Measurements from ENCODE around the gene ZSCAN4. TPM values are rescaled to one million over a fixed set of nuclear protein-coding genes. Genes with fewer than 3 reads are reported as not detected.

The ZSCAN4 gene
- total and polyA plus RNA-seq, 4 donors: not detected

- H3K36me3 ChIP-seq (ENCODE audit: control insufficient read depth in 4 of 4, insufficient read depth in 3 of 4, low read depth in 1 of 4, low read length in 3 of 4): peaks cover 0 to 52% (median 48%) of the 10 kb centered on the region in 4 donors
- peak overlapping the region in 2 of 3 donors; percentile 62 to 66 for H3K4me3 ChIP-seq (ENCODE audit: low read depth in 1 of 3, low read length in 3 of 3)
- 99% methylated on average over 6 of the region's 6 CpGs for WGBS
- peaks cover 0 to 5% (median under 1%) of the 10 kb centered on the region in 4 donors for H3K4me1 ChIP-seq (ENCODE audit: control insufficient read depth in 4 of 4, insufficient read depth in 4 of 4, low read length in 3 of 4)
- H3K27ac ChIP-seq (ENCODE audit: low read depth in 1 of 2, low read length in 2 of 2): no peak overlapping the region
- H3K9ac ChIP-seq (ENCODE audit: low read depth in 1 of 2, low read length in 2 of 2): no peak overlapping the region
- H3K27me3 ChIP-seq (ENCODE audit: control insufficient read depth in 4 of 4, insufficient read depth in 4 of 4, low read length in 3 of 4): no peaks in the 10 kb centered on the region
- peaks cover 46 to 90% (median 69%) of the 10 kb centered on the region in 4 donors for H3K9me3 ChIP-seq (ENCODE audit: control insufficient read depth in 4 of 4, low read length in 3 of 4)
- TF ChIP-seq RXRA (IDR thresholded peaks at IDR 0.05) (no peak), HNF4G (IDR thresholded peaks at IDR 0.05) (no peak), FOXA1 (IDR thresholded peaks at IDR 0.05) (no peak), TAF1 (conservative IDR thresholded peaks at IDR 0.05) (no peak)
- no peak for DNase-seq (ENCODE audit: low spot score)
These were observed 19.5 kb downstream of the ZSCAN4 start for GRCh38 chr19:57688011-57688763.

DNA sequence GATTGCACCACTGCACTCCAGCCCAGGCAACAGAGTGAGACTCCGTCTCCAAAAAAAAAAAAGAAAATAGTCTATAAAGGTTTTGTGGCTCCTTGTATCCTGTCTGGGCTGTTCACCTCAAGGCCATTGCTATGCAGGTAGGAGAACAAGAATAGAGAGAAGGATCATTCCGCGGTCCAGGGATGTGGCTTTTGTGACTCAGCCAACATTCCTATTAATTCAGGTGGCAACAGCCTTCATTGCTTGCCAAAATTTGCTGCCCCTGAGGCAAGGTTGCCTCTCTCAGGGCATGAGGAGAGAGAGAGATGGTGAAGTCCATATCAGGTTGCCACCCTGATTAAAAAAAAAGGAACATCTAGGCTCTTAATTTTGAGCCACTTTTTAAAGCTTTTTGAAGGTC is 21.0 kb downstream of the ZSCAN4 start:
- Histone ChIP-seq H3K27me3 (ENCODE audit: control insufficient read depth in 4 of 4, insufficient read depth in 4 of 4, low read length in 3 of 4) (no peaks in the 10 kb centered on the region), H3K9me3 (ENCODE audit: control insufficient read depth in 4 of 4, low read length in 3 of 4) (peaks cover 46 to 85% (median 64%) of the 10 kb centered on the region in 4 donors), H3K9ac (ENCODE audit: low read depth in 1 of 2, low read length in 2 of 2) (no peak overlapping the region), H3K36me3 (ENCODE audit: control insufficient read depth in 4 of 4, insufficient read depth in 3 of 4, low read depth in 1 of 4, low read length in 3 of 4) (peaks cover 0 to 49% (median 38%) of the 10 kb centered on the region in 4 donors), H3K4me1 (ENCODE audit: control insufficient read depth in 4 of 4, insufficient read depth in 4 of 4, low read length in 3 of 4) (no peaks in the 10 kb centered on the region), H3K27ac (ENCODE audit: low read depth in 1 of 2, low read length in 2 of 2) (no peak overlapping the region), H3K4me3 (ENCODE audit: low read depth in 1 of 3, low read length in 3 of 3) (peak overlapping the region in 2 of 3 donors; percentile 4 to 9)
- no peak for TF ChIP-seq HNF4A (conservative IDR thresholded peaks at IDR 0.05)
- no peak for TF ChIP-seq FOXA1 (IDR thresholded peaks at IDR 0.05)
- no peak for TF ChIP-seq YY1 (IDR thresholded peaks at IDR 0.05)
- WGBS: 97% methylated on average over 3 of the region's 3 CpGs
- no peak for DNase-seq (ENCODE audit: low spot score)

GRCh38 chr19:57701625-57702024 is 32.9 kb downstream of the ZSCAN4 start:
- 99% methylated on average over 6 of the region's 6 CpGs for WGBS
- DNase-seq (ENCODE audit: low spot score): no peak
- Histone ChIP-seq H3K36me3 (ENCODE audit: control insufficient read depth in 4 of 4, insufficient read depth in 3 of 4, low read depth in 1 of 4, low read length in 3 of 4) (peaks cover 0 to 23% (median 13%) of the 10 kb centered on the region in 4 donors), H3K4me3 (ENCODE audit: low read depth in 1 of 3, low read length in 3 of 3) (peak overlapping the region in 2 of 3 donors; percentile 50 to 63), H3K9ac (ENCODE audit: low read depth in 1 of 2, low read length in 2 of 2) (no peak overlapping the region), H3K27me3 (ENCODE audit: control insufficient read depth in 4 of 4, insufficient read depth in 4 of 4, low read length in 3 of 4) (no peaks in the 10 kb centered on the region), H3K4me1 (ENCODE audit: control insufficient read depth in 4 of 4, insufficient read depth in 4 of 4, low read length in 3 of 4) (no peaks in the 10 kb centered on the region), H3K9me3 (ENCODE audit: control insufficient read depth in 4 of 4, low read length in 3 of 4) (peaks cover 41 to 65% (median 59%) of the 10 kb centered on the region in 4 donors), H3K27ac (ENCODE audit: low read depth in 1 of 2, low read length in 2 of 2) (no peak overlapping the region)
- TF ChIP-seq EGR1 (IDR thresholded peaks at IDR 0.05; ENCODE audit: low read depth in 2 of 2) (no peak), JUND (IDR thresholded peaks at IDR 0.05) (no peak), TAF1 (conservative IDR thresholded peaks at IDR 0.05) (no peak), YY1 (IDR thresholded peaks at IDR 0.05) (no peak), REST (IDR thresholded peaks at IDR 0.05) (no peak), FOXA1 (IDR thresholded peaks at IDR 0.05) (no peak), ATF3 (IDR thresholded peaks at IDR 0.05) (no peak), HNF4A (conservative IDR thresholded peaks at IDR 0.05) (no peak), RAD21 (IDR thresholded peaks at IDR 0.05) (no peak), NR2F2 (IDR thresholded peaks at IDR 0.05) (no peak), SP1 (IDR thresholded peaks at IDR 0.05) (no peak), MAX (IDR thresholded peaks at IDR 0.05) (no peak), RXRA (IDR thresholded peaks at IDR 0.05) (no peak), HNF4G (IDR thresholded peaks at IDR 0.05) (no peak), FOXA2 (IDR thresholded peaks at IDR 0.05) (no peak)
- TF ChIP-seq, protein P1, sequence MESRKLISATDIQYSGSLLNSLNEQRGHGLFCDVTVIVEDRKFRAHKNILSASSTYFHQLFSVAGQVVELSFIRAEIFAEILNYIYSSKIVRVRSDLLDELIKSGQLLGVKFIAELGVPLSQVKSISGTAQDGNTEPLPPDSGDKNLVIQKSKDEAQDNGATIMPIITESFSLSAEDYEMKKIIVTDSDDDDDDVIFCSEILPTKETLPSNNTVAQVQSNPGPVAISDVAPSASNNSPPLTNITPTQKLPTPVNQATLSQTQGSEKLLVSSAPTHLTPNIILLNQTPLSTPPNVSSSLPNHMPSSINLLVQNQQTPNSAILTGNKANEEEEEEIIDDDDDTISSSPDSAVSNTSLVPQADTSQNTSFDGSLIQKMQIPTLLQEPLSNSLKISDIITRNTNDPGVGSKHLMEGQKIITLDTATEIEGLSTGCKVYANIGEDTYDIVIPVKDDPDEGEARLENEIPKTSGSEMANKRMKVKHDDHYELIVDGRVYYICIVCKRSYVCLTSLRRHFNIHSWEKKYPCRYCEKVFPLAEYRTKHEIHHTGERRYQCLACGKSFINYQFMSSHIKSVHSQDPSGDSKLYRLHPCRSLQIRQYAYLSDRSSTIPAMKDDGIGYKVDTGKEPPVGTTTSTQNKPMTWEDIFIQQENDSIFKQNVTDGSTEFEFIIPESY (IDR thresholded peaks at IDR 0.05): no peak
